ENCODE measurements around the gene C17orf113.
"Not testable (repeated sequence)": the region's sequence is repeated elsewhere in the genome, so short reads cannot be mapped to it uniquely, and the experiment has no call there.

C17orf113 gene

DNA sequence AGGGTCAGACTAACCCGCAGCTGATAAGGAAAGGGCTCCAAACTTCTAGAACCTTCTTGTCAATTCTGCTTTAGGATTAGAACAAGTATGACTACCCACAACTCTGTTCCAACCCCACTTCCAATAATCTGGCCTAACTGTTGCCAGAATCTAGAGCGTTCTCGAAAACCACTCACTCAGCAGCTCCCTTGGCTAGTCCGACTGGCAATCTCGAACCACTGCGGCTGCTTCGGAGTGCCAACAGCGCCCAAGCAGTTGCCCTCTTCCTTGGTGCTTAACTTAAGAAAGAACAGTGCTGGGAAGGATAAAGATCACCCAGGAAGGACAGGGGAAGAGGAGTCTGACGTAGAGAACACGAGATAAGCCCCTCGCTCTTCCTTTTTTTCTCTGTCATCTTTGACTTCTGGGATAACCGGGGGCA is 34.0 kb downstream of the C17orf113 start:
- peak in 1 of 2 donors; percentile 38 for DNase-seq

DNA sequence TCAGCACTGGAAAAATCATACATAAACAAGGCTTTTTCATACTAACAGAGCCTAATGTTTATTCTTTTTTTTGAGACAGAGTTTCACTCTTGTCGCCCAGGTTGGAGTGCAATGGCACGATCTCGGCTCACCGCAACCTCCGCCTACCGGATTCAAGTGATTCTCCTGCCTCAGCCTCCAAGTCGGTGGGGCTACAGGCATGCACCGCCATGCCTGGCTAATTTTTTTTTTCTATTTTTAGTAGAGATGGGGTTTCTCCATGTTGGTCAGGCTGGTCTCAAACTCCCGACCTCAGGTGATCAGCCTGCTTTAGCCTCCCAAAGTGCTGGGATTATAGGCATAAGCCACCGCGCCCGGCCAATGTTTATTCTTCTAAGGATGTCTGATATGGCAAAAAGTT is 36.7 kb downstream of the C17orf113 start:
- DNase-seq, result not testable (repeated sequence)

DNA sequence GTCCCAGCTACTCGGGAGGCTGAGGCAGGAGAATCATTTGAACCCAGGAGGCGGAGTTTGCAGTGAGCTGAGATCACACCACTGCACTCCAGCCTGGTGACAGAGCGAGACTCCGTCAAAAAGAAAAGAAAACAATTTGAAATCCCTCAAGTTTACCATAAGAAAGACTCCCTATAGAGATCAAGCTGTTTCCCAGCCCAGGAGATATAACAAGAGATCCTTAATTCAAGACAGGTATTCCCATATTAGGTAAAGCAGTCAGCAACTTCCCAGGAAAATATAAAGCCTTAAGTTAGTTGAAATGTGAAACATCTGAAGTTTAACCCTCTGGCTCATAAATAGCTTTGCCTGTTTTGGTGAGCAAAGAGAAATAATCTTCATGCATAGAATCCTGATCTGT is 38.0 kb downstream of the C17orf113 start:
- DNase-seq, result not testable (repeated sequence)

DNA sequence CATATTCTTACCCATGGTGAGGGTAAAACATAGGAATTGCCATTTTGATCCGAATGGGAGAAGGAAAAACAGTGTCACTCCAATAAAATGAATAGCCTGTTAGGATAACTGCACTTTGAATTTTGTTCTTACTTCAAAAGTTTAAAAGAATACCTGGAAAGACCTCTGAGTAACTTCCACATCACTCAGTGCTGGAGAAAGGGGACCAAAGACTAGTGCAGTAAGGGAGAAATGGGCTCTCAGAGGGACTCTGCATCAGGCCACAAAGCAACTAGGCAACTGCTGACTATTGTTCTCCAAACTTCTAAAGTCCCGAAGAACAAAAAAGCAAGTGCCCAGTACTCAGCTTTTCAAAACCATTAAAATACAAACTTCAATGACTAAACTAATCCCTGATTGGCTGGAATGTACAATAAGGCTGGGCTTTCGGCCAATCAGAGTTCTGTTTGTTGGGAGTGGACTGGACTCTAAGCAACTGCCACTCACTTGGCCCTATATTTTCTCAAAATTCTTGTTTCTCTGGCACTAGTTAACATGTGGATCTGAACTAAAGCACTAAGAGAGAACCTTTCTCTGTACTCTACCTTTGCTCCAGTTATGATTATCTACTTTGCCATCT is 39.4 kb downstream of the C17orf113 start:
- peak in 1 of 2 donors; percentile 74 for DNase-seq

DNA sequence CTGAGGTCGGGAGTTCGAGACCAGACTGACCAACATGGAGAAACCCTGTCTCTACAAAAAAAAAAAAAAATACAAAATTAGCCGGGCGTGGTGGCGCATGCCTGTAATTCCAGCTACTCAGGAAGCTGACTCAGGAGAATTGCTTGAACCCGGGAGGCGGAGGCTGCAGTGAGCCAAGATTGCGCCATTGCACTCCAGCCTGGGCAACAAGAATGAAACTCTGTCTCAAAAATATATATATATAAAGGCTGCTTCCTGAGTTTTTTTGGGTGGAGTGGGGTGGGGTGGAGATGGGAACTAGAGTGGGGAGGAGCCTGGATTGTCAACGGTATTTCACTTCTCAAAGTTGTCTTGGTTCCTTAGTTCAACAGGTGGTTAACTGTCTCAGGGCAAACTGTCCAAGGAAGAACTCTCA is 40.1 kb downstream of the C17orf113 start:
- peak; percentile 52 to 53 for DNase-seq

DNA sequence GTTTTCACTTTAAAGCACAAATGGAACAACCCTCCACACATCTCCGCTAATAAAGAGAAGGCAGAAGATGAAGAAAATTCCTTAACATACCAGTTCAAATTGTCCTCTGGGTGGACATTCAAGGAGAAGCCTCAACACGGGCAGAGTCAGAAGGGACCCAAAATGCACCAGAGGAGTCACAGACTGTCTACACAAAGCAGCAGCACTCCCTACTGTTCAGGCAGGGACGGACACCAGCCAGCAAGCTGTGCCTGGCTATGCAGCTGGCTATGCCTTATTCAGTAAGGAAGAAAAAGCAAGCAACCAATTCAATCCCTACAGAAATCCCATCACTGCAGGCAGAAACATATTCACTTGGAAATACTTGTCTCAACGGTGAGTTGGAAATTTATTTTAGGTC is 41.2 kb downstream of the C17orf113 start:
- DNase-seq, result no peak

DNA sequence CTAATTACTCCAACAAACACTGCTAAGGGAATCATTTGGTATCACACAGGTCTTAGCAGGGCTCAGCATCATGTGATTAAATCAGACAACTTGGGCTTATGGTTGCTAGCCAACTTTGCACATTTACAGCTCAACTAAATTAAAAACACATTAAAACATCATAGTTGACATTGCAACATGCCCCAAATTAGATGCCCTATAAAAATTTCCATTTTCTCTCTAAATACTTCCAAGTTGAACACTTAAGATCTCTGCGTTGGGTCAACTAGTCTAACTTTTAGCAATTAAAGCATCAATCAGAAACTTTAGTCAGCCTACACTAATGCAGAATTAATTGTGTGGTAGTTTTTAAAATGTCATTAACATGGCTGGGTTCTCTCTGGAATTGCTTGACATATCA is 45.2 kb downstream of the C17orf113 start:
- DNase-seq, result no peak

DNA sequence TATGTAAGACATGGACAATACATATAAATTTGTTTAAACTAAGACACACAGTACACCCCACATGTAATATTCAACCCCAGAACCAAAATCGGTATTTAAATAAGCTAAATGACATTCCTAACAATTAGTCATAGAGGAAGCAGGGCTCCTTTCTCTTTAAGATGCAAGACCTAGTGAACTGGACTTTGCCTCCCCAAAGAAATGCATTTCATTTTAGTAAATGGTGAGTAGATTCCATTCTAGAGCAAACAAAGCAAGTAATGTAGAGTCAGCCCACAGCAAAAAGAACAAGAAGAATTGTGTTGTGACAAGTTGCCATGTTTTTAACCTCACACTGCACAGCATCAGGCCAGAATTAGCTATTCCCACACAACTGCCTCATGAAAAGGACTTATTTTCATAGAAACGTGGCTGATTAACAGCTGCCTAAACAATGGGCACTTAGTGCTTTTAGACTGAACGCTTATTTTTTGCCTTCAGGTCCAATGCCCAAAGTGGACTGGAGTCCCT is 47.6 kb downstream of the C17orf113 start:
- no peak for DNase-seq

DNA sequence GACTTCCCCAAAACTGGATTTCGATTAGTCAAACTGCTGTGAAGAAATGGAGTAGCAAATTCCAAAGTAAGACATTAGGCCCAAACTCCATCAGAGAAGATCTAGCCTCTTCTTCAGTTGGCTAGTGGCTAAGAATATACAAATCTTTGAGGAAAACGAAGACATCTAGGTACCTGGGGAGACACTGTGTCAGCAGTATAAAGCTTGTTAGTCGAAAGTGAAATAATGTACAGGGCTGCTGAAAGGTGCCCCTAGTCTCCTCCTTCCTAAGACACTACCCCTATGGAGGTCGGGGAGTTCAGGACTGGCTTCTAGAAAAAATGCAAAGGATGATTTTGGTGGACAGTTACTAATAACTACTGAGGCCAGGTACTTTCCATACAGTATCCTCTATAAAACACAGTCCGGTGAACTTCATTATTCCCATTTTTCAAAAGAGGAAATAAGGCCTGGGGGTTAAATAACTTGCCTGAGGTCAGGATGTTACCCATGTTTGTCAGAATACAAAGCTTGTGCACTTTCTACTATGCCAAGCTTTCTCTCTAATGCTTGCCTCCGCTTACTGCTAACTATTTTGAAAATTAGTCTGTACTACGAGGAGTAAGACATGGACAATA is 48.1 kb downstream of the C17orf113 start:
- no peak for DNase-seq

DNA sequence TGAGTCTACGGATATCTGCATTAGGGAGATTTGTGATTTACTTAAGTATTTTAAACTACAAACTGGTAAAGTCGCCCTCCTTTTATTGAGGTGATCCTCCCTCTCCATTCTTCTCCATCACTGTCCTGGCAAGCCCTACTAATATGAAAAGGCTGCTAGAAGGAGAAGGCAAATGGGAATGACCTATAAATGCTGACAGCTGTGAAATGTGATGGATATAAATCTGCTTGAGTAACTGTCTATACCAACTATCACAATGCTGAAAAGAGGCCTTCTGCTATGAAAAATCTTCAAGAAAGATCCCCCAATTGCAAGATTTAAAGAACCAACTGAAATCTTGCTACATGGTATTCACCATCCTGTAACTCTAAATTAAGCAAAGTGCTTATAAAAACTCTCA is 48.7 kb downstream of the C17orf113 start:
- DNase-seq, result no peak

DNA sequence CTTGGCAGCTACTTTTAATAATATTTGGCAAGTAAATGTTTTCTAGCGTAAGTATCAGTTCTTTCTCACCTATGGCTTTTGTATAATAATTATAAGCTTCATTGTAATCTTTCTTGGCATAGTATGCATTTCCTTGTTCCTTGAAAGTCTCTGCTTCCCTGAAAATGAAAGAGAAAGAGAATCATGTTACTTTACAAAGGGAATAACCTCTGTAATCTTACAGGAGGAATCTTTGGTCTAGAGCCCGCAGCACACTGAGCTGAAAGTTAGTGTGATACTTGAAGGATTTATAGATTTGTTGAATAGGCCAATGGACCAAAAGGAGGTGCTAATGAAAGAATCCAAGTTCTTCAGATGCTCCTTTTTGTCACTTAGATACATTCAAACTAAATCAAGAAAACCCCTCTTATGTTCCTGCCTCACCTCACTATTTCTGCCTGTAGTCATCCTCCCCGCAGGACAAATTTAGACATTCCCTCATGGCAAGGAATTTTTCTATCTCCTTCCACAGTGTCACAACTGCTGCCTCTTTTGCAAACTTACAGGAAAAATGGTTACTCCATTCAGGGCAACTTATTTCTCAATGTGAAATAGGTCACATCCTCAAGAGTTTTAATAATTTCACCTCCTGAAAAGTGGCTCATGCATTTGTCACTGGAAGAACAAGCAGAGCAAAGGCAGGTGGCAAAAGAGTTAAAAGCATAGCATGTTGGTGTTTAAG is 49.8 kb downstream of the C17orf113 start:
- peak in 1 of 2 donors; percentile 57 for DNase-seq

DNA sequence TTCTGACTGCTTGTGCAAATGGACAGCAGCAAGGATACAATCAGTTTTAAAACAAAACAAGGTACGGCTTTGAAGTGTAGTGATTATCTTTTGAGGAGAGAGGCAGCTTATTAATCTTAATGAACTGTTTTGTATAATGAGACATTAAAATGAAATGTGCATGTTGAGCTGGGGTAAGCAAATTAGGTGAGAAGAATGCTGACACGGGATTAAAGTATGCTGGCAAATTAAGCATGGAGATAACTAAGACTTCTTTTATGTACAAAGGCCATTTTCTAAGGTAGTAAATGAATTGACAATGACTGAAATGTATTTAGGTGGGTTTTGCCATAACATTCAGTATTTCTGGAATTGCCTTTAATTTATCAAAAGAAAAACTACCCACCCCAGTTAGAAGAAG is 51.9 kb downstream of the C17orf113 start:
- DNase-seq, result no peak

DNA sequence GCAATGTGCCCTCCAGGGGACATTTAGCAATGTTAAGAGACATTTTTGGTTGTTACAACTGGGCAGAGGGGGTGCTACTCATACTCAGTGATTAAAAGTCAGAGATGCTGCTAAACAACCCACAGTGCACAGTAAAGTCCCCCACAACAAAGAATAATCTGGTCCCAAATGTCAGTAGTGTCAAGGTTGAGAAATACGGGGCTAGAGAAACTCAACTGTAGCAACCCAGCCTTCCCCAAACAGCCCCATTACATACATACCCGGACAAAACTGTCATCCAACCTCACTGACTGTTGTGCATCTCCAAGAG is 53.6 kb downstream of the C17orf113 start:
- no peak for DNase-seq

DNA sequence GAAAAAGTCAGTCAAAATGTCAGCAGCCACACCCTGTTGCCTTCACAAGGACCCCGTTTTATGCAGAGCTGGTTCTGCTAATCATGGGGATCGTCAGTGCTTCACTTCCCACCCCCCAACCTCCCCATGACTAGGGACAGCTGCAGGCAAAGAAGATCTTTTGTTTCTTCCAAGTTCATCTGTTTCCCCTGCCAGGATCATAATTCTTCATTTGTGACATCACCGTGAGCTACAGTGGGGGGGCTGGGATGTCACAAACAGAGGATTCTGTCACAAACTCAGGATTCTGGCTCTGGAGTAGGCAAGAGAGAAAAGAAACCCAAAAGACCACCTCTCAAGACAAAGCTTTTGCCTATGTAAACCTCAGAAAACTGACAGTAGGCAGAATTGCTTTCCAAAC is 57.8 kb downstream of the C17orf113 start:
- DNase-seq, result no peak

DNA sequence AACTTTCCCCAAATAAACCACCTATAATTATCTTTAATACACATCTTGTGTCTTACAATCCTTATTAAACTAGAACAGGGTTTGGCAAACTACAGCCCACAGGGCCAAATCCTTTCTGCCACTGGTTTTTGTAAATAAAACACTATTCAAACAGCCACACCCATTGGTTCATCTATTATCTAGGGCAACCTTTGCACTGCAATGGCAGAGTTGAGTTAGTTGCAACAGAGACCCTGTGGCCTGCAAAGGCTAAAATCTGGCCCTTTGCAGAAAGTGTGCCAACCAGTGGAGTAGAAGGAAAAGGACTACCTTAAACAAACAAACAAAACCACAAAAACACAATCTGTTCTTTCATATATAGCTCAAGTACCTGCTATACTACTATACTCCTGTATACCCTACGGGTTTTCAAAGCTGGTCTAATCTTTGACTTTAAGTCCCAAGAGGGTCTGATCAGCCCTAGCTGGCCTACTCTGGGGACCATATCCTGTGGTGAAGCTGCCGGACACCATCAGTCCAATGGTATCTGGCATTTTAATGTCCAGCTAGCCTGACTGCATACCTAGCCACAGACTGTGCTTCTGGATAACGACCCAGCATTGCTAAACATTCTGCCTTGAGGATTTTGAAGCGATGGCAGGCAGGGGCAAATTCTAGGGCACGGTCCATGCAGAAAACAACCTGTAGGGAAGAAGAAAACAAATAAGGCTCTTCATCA is 60.5 kb downstream of the C17orf113 start:
- no peak for DNase-seq

DNA sequence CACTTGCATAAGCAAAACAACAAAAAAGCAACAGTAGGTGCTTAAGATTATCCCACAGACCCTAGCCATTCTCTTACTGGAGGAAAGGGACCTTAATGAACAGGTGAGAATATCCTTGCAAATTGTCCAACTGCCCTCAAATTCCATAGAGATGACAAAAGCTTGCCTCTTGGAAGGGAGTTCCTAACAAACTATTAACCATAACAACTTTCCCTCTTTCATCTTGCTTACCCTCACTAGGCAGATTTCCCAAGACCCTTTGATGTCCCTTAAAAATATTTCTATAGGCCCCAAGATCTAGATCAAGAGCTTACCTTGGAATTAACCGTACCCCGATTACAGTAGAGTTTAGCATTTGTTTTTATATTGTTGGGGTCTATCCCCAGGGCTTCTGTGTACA is 62.0 kb downstream of the C17orf113 start:
- DNase-seq, result no peak
